SU-DHL-6 (cell line): ENCODE data around the gene PTPRN2.

ENCODE experiments used
- EZH2phosphoT487 ChIP-seq: fragments of 200-600 bp; sonication (generic), shearing (Covaris generic); conservative IDR thresholded peaks from 2 replicates; pipeline ENCODE4 v1.6.1; 2018; ENCODE audit warnings: mild to moderate bottlenecking, antibody characterized with exemption, low read length, moderate library complexity, mixed read lengths
- TF ChIP-seq, protein P1 (sequence below): fragments of 200-600 bp; sonication (generic); IDR thresholded peaks from one replicate; pipeline ENCODE4 v1.5.1; 2017; ENCODE audit warnings: antibody characterized with exemption, mild to moderate bottlenecking, low read length, moderate library complexity; ENCODE audit not compliant: insufficient read depth, poor library complexity, severe bottlenecking

DNA sequence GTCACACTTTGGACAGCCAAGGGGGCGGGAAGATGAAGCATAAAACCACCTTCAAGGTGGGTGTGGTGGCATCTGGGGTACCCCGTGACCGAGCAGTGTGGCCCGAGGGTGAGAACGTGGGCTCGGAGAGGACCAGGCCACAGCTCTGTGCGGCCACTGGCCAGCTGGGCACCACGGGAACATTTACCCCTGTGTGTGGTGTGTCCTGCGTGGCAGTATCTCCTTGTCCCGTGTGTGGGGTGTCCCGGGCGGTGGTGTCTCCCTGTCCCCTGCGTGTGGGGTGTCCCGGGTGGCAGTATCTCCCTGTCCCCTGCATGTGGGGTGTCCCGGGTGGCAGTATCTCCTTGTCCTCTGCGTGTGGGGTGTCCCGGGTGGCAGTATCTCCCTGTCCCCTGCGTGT lies 680.5 kb downstream of the PTPRN2 start:
- TF ChIP-seq, protein P1, sequence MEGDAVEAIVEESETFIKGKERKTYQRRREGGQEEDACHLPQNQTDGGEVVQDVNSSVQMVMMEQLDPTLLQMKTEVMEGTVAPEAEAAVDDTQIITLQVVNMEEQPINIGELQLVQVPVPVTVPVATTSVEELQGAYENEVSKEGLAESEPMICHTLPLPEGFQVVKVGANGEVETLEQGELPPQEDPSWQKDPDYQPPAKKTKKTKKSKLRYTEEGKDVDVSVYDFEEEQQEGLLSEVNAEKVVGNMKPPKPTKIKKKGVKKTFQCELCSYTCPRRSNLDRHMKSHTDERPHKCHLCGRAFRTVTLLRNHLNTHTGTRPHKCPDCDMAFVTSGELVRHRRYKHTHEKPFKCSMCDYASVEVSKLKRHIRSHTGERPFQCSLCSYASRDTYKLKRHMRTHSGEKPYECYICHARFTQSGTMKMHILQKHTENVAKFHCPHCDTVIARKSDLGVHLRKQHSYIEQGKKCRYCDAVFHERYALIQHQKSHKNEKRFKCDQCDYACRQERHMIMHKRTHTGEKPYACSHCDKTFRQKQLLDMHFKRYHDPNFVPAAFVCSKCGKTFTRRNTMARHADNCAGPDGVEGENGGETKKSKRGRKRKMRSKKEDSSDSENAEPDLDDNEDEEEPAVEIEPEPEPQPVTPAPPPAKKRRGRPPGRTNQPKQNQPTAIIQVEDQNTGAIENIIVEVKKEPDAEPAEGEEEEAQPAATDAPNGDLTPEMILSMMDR: no peak
- no peak for TF ChIP-seq EZH2phosphoT487
